ENCODE measurements around the gene UVRAG. TPM values are rescaled to one million over a fixed set of nuclear protein-coding genes. Genes with fewer than 3 reads are reported as not detected.

Gene UVRAG
- total and polyA plus RNA-seq, 4 donors: 4.4 to 15.1 (median 10.0) TPM

- no peak for TF ChIP-seq GABPA (IDR thresholded peaks at IDR 0.05 in 1 of 2, conservative IDR thresholded peaks at IDR 0.05 in 1 of 2)
- no peak for TF ChIP-seq MAX (IDR thresholded peaks at IDR 0.05)
- TF ChIP-seq ATF3 (IDR thresholded peaks at IDR 0.05): no peak
- TF ChIP-seq EGR1 (IDR thresholded peaks at IDR 0.05; ENCODE audit: low read depth in 2 of 2): no peak
- TF ChIP-seq YY1 (IDR thresholded peaks at IDR 0.05): no peak
- TF ChIP-seq HNF4A (conservative IDR thresholded peaks at IDR 0.05): no peak
Observed at GRCh38 chr11:75809991-75810390, 5.0 kb upstream of the UVRAG start (continued).

- Histone ChIP-seq H3K4me1 (ENCODE audit: control insufficient read depth in 4 of 4, insufficient read depth in 4 of 4, low read length in 3 of 4) (peaks cover 2 to 6% (median 5%) of the 10 kb centered on the region in 4 donors), H3K27me3 (ENCODE audit: control insufficient read depth in 4 of 4, insufficient read depth in 4 of 4, low read length in 3 of 4) (no peaks in the 10 kb centered on the region), H3K27ac (ENCODE audit: low read depth in 1 of 2, low read length in 2 of 2) (no peak overlapping the region), H3K4me3 (ENCODE audit: low read depth in 1 of 3, low read length in 3 of 3) (no peak overlapping the region), H3K9ac (ENCODE audit: low read depth in 1 of 2, low read length in 2 of 2) (no peak overlapping the region), H3K36me3 (ENCODE audit: control insufficient read depth in 4 of 4, insufficient read depth in 3 of 4, low read depth in 1 of 4, low read length in 3 of 4) (no peaks in the 10 kb centered on the region), H3K9me3 (ENCODE audit: control insufficient read depth in 4 of 4, low read length in 3 of 4) (no peaks in the 10 kb centered on the region)
- TF ChIP-seq HNF4A (conservative IDR thresholded peaks at IDR 0.05) (no peak), CTCF (IDR thresholded peaks at IDR 0.05; ENCODE audit: low read depth, low read length, missing input control) (no peak), FOXA2 (IDR thresholded peaks at IDR 0.05) (no peak), NR2F2 (IDR thresholded peaks at IDR 0.05) (no peak), SP1 (IDR thresholded peaks at IDR 0.05) (no peak), ATF3 (IDR thresholded peaks at IDR 0.05) (no peak), MAX (IDR thresholded peaks at IDR 0.05) (no peak), JUND (IDR thresholded peaks at IDR 0.05) (no peak), YY1 (IDR thresholded peaks at IDR 0.05) (no peak), RAD21 (IDR thresholded peaks at IDR 0.05) (no peak), EGR1 (IDR thresholded peaks at IDR 0.05; ENCODE audit: low read depth in 2 of 2) (no peak), HNF4G (IDR thresholded peaks at IDR 0.05) (no peak), REST (IDR thresholded peaks at IDR 0.05) (no peak), ZBTB33 (IDR thresholded peaks at IDR 0.05) (no peak), FOXA1 (IDR thresholded peaks at IDR 0.05) (no peak), GABPA (IDR thresholded peaks at IDR 0.05 in 1 of 2, conservative IDR thresholded peaks at IDR 0.05 in 1 of 2) (no peak), TAF1 (conservative IDR thresholded peaks at IDR 0.05) (no peak), RXRA (IDR thresholded peaks at IDR 0.05) (no peak)
- WGBS: 85% methylated on average over 8 of the region's 8 CpGs
- DNase-seq (ENCODE audit: low spot score): no peak
Observed at GRCh38 chr11:75810637-75811390, 4.2 kb upstream of the UVRAG start.
